OCI-LY7 (cell line): ENCODE measurements around the gene LUC7L3. TPM values are rescaled to one million over a fixed set of nuclear protein-coding genes. Genes with fewer than 3 reads are reported as not detected.

Source experiments
- BruUV-seq: library from RNA; stranded (reverse); fragments of 400-500 nt; replicated peaks from 2 replicates; lab custom pipeline; 2021; lab: Mats Ljungman, UMichigan
- CTCF ChIA-PET: fragments of 300-600 bp; sonication (Branson Sonifier 250); formaldehyde crosslinking; loops from one replicate; lab custom pipeline; 2022; ENCODE audit warnings: antibody characterized with exemption; ENCODE audit not compliant: unreplicated experiment; lab: Charles Lee
- POLR2A ChIA-PET: fragments of 300-600 bp; sonication (Branson Sonifier 250); formaldehyde crosslinking; loops from one replicate; lab custom pipeline; 2022; ENCODE audit warnings: antibody characterized with exemption; lab: Charles Lee
- DNase-seq: peaks from one replicate; pipeline ENCODE4 v3.0.0-alpha.2; 2015; ENCODE audit warnings: low spot score
- H2AFZ ChIP-seq: fragments of 200-600 bp; sonication (generic), shearing (Covaris generic); 2 replicates; pipeline ENCODE4 v1.6.1; 2014; ENCODE audit warnings: mild to moderate bottlenecking, antibody characterized with exemption, low read length, moderate library complexity
- H3K27ac ChIP-seq: fragments of 200-600 bp; sonication (generic); 2 replicates; pipeline ENCODE4 v1.5.1; 2014; ENCODE audit warnings: mixed run types, low read depth, mild to moderate bottlenecking, moderate library complexity, low read length, inconsistent platforms; ENCODE audit not compliant: poor library complexity, severe bottlenecking
- H3K36me3 ChIP-seq: fragments of 200-600 bp; sonication (generic); 2 replicates; pipeline ENCODE4 v1.6.1; 2014; ENCODE audit warnings: mild to moderate bottlenecking, antibody characterized with exemption, low read length, moderate library complexity, mixed read lengths; ENCODE audit not compliant: insufficient read depth
- H3K4me1 ChIP-seq: fragments of 200-600 bp; sonication (generic); 2 replicates; pipeline ENCODE4 v1.5.1; 2014; ENCODE audit warnings: mild to moderate bottlenecking, low read length; ENCODE audit not compliant: insufficient read depth, poor library complexity, severe bottlenecking
- H3K4me2 ChIP-seq: fragments of 200-600 bp; sonication (generic); 2 replicates; pipeline ENCODE4 v1.6.1; 2014; ENCODE audit warnings: mild to moderate bottlenecking, low read length
- H3K4me3 ChIP-seq: fragments of 200-600 bp; sonication (generic); 2 replicates; pipeline ENCODE4 v1.5.1; 2014; ENCODE audit warnings: mild to moderate bottlenecking, low read depth, low read length; ENCODE audit not compliant: poor library complexity, severe bottlenecking
- H3K79me2 ChIP-seq: fragments of 200-600 bp; sonication (generic); 2 replicates; pipeline ENCODE4 v1.6.1; 2016; ENCODE audit warnings: low read depth, mild to moderate bottlenecking, low read length, moderate library complexity, mixed read lengths; ENCODE audit not compliant: insufficient read depth
- H3K9me2 ChIP-seq: fragments of 200-600 bp; sonication (generic); 2 replicates; pipeline ENCODE4 v1.6.1; 2016; ENCODE audit warnings: mild to moderate bottlenecking, low read length, mixed read lengths; ENCODE audit not compliant: insufficient read depth
- H3K9me3 ChIP-seq: fragments of 200-600 bp; sonication (generic); 2 replicates; pipeline ENCODE4 v1.6.1; 2014; ENCODE audit warnings: mild to moderate bottlenecking, mixed run types, low read length, mixed read lengths
- H4K20me1 ChIP-seq: fragments of 200-600 bp; sonication (generic); 2 replicates; pipeline ENCODE4 v1.6.1; 2014; ENCODE audit warnings: mild to moderate bottlenecking, antibody characterized with exemption, low read length, moderate library complexity, mixed read lengths; ENCODE audit not compliant: insufficient read depth
- EZH2phosphoT487 ChIP-seq: fragments of 200-600 bp; sonication (generic); IDR thresholded peaks from 2 replicates; pipeline ENCODE4 v1.6.1; 2018; ENCODE audit warnings: low read depth, borderline replicate concordance, mild to moderate bottlenecking, mixed run types, antibody characterized with exemption, low read length, moderate library complexity, mixed read lengths
- intact Hi-C: fragments of 100-400 bp; cut with micrococcal nuclease; formaldehyde crosslinking; loops from one replicate; pipeline ENCODE4 v1.10.0; 2022; ENCODE audit not compliant: unreplicated experiment
- total RNA-seq, 2 experiments: library from RNA; depleted of rRNA in 1 of 2; stranded (reverse); fragments of >200 nt in 1 of 2; shearing (Covaris generic) in 1 of 2; gene quantifications; 2 replicates each; pipeline ENCODE4 v1.2.3, GENCODE V29; 2014 to 2022
- TF ChIP-seq, protein P1 (sequence below): fragments of 200-600 bp; sonication (generic); conservative IDR thresholded peaks from 2 replicates; pipeline ENCODE4 v1.5.1; 2014; ENCODE audit warnings: mild to moderate bottlenecking, antibody characterized with exemption, low read length, moderate library complexity, mixed read lengths

The LUC7L3 gene
- total RNA-seq, 2 experiments from 2014 or later, result 109 to 190 TPM

DNA sequence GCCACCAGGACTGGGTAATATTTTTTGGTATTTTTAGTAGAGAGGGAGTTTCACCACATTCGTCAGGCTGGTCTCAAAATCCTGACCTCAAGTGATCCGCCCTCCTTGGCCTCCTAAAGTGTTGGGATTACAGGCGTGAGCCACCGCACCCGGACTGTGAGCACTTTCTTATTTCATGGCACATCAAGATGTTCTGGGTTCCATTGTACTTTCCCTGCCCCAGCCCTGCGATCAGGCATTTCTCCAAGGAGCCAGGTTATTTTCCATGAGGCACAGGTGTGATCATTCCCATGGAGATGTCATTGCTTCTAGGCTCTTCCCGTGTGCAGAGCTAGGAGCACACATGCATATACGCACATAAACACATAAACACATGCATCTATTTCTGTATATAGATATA lies 50.5 kb downstream of the LUC7L3 start:
- intact Hi-C loops, result loop anchor here (10.0 kb wide), 1 partner anchor 225 kb away; the partner anchor contains the start of gene SPATA20
- H3K4me3 ChIP-seq, result no peak overlapping the region
- no peak overlapping the region for H3K27ac ChIP-seq
- no peak overlapping the region for H2AFZ ChIP-seq
- H3K79me2 ChIP-seq, result no peaks in the 10 kb centered on the region
- no peaks in the 10 kb centered on the region for H3K9me2 ChIP-seq
- H4K20me1 ChIP-seq, result no peaks in the 10 kb centered on the region
- TF ChIP-seq, protein P1, sequence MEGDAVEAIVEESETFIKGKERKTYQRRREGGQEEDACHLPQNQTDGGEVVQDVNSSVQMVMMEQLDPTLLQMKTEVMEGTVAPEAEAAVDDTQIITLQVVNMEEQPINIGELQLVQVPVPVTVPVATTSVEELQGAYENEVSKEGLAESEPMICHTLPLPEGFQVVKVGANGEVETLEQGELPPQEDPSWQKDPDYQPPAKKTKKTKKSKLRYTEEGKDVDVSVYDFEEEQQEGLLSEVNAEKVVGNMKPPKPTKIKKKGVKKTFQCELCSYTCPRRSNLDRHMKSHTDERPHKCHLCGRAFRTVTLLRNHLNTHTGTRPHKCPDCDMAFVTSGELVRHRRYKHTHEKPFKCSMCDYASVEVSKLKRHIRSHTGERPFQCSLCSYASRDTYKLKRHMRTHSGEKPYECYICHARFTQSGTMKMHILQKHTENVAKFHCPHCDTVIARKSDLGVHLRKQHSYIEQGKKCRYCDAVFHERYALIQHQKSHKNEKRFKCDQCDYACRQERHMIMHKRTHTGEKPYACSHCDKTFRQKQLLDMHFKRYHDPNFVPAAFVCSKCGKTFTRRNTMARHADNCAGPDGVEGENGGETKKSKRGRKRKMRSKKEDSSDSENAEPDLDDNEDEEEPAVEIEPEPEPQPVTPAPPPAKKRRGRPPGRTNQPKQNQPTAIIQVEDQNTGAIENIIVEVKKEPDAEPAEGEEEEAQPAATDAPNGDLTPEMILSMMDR, result no peak
- no peak for TF ChIP-seq EZH2phosphoT487
- H3K4me1 ChIP-seq, result peaks cover 18% of the 10 kb centered on the region
- no peaks in the 10 kb centered on the region for H3K9me3 ChIP-seq
- H3K4me2 ChIP-seq, result no peak overlapping the region
- ChIA-PET CTCF (no interaction called here), POLR2A (no interaction called here)
- no peaks in the 10 kb centered on the region for H3K36me3 ChIP-seq
- no TSS peak for BruUV-seq
- DNase-seq, result no peak

DNA sequence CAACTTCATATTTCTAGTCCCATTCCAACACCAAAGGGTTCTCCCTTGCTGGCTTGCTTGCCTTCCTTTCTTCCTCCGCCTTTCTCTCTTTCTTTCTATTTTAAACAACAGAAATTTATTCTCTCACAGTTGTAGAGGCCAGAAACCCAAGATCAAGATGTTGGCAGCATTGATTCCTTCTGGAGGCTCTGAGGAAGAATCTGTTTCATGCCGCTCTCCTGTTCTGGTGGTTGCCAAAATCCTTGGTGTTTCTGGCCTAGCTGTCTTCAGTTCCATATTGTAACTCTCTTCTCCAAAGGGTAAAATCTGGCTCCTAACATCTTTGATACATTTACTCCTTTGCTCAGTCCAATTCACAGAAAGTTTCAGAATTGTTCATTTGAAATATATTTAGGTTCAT lies 50.9 kb downstream of the LUC7L3 start:
- no peaks in the 10 kb centered on the region for H3K36me3 ChIP-seq
- CTCF ChIA-PET, result no interaction called here

More for the DNA sequence above, 50.9 kb downstream of the LUC7L3 start:
- Histone ChIP-seq H3K4me1 (peaks cover 13% of the 10 kb centered on the region), H2AFZ (no peak overlapping the region), H3K4me3 (no peak overlapping the region), H3K9me2 (no peaks in the 10 kb centered on the region), H3K4me2 (no peak overlapping the region), H4K20me1 (no peaks in the 10 kb centered on the region), H3K27ac (no peak overlapping the region), H3K9me3 (no peaks in the 10 kb centered on the region), H3K79me2 (no peaks in the 10 kb centered on the region)
- POLR2A ChIA-PET, result interaction anchor here (1.3 kb wide), 1 partner anchor 10 kb away, joined by 3 read pairs; no protein-coding TSS in a partner anchor
- DNase-seq, result no peak
- intact Hi-C loops, result no loop called here
- TF ChIP-seq, protein P1, result no peak
- no peak for TF ChIP-seq EZH2phosphoT487
- no TSS peak for BruUV-seq
